DLD1 (cell line): Measurements from ENCODE around the gene SNX33.
"Not testable (repeated sequence)": the region's sequence is repeated elsewhere in the genome, so short reads cannot be mapped to it uniquely, and the experiment has no call there.

Experiments
- in situ Hi-C: cut with HindIII; loops from 2 replicates; pipeline ENCODE4 v1.10.0; 2017; ENCODE audit warnings: low sequenced_read_pairs

SNX33 gene

DNA sequence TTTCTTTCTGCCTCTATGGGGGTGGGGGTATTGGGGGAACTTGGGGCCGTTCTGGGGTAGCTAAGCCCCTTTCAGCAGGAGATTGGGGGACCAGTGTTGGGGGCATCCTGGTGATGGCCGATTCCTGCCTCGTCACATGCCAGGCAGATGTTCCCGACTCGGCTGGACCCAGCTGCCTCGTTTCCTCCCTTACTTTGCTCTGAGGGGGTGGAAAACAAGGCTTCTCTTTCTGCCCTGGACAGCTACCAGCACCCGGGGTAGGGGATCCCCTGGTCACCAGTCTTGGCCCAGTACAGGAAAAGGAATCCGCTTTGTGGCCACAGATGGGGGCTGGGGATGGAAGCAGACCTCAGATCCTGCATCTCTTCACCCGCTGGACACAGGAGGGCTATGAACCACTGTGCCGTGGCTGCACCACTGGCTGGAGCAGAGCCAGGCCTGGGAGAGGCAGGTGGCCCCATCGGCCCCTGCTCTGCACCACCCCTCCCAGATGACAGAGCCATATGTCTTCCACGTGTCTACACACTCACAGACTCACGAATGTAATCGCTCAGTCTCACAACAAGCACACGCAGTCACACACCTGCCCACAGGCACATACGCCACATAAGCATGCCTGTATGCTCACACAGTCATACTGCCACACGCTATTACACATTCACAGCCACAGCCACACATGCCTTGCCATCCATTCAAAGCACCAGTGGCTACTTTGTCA is 12.4 kb downstream of the SNX33 start:
- in situ Hi-C loops: no loop called here

DNA sequence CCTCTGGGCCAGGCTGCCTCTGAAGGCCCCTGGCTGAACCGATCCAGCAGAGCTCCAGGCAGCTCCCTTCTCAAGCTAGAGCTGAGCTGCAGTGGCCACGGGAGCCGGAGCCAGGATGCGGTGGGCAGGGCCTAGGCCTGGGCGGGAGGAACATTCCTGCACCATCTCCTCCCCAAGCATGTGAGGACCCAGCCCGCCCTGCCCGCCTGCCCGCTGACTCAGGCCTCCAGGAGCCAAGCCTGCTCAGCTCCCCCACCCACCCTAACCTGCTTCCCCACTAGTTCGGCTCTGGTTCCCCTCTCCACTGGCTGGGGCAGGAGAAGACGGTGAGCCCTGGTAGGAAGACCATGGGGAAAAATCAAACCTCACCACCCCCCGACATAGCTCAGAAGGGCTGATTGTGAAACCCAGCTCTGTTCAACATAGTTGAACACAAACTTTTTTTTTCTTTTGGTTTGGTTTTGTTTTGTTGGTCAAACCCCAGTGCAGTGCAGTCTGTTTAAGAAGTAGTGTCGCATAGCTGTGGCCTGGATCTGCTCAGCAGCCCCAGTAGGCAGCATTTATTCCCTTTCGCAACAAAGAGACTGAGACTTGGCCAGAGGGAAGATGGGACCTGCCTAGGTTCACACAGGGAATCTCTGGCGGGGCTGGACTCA is 13.5 kb downstream of the SNX33 start:
- in situ Hi-C loops: no loop called here

DNA sequence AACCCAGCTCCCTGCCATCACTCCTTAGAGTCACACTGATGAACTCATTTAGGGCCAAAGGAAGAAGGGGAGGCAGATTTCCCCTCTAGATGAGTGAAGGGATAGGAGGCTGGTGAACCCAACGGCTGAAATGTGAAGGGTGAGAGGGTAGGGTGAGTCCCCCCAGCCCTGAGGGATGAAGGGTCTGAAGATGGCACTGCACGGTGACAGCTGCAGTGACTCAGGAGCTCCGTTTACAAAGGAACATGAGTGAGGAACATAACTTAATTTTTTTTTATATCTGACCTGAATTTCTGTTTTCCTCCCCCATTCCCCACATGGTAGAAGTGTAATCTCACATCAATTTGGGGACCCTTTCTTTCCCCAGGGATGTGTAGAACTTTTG is 14.0 kb downstream of the SNX33 start:
- in situ Hi-C loops: no loop called here

DNA sequence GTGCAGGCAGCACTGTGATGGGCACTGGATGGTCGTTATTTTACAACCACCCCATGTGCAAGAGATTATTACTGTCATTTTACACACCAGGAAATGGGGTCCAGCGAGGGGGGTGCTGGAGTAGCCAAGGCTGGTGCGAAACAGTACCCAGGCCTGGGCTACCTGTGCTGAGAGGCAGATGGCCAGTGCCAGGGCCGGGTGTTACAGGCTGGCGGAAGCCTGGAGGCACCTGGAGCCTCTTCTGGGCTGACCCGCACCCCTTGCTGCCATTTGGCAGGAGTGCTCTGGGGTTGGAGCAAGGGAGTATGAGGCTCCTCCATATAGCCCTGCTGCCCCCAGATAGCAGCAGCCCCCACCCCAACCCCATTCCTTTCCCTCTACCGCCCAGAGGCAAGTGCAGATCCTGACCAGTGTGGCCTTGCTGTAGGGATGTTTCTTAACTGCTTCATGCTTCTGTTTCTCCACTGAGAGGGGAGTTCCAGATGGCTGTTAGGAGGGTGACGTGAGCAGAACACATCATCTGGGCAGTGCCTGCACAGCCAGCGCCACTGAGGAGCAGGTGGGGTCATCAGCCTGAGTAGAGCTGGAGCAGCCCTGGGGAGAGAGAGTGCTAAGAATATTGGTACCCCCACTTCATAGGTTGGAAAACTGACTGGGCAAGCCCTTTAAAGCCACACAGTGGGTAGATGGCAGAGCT is 15.3 kb downstream of the SNX33 start:
- in situ Hi-C loops: no loop called here

DNA sequence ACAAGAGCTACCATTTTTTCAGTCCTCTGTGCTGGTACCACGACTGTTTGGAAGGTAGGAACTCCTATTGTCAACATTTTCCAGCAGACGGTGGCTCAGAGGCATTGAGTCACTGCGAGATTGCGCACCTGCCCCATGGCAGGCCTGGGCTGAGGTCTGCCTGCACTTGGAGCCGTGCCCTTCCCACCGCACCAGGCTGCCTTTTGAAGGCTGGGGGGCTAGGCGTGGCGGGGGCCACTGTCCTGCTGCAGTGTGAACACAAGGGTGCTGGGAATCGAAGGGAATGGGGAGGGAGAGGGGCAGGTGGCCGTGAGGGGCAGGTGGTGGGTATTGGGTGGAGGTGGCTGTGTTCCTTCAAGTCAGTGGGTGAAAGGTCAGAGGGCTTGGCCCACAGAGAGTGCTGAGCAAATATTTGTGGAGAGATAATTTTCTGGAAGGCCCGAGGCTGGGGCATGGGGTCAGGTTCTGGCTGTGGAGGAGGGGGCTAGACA is 16.3 kb downstream of the SNX33 start:
- in situ Hi-C loops: no loop called here

DNA sequence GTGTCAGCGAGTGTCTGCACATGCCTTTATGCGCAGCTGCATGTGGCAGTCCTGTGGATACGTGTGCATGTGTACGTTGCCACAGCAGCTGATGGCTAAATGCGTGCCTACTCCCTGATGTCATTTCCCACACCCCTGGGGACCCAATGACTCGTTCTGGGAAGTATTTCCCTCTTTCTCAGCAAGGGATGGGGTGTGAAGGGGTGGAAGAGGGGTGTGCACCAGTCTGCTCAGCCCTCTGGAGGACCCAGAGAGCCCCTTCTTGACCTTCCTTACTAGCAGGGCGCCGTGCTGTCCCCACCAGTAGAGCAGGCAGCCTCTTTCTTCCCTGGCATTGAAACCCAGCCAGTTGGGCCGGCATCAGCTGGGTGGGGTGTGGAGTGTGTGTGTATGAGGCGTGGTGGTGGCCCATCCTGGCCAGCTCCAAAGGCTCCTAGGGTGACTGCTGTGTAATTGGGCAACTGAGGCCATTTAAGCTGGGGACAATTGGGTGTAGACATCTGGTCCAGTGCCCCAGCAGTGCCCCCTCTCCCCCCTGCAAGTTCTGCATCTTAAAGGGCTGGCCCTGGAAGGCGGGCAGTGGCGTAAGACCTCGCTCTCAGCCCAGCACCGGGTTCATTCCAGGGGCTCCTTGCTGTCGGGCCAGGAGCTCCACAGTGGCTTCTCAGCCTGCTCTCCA is 19.2 kb downstream of the SNX33 start:
- in situ Hi-C loops: no loop called here

DNA sequence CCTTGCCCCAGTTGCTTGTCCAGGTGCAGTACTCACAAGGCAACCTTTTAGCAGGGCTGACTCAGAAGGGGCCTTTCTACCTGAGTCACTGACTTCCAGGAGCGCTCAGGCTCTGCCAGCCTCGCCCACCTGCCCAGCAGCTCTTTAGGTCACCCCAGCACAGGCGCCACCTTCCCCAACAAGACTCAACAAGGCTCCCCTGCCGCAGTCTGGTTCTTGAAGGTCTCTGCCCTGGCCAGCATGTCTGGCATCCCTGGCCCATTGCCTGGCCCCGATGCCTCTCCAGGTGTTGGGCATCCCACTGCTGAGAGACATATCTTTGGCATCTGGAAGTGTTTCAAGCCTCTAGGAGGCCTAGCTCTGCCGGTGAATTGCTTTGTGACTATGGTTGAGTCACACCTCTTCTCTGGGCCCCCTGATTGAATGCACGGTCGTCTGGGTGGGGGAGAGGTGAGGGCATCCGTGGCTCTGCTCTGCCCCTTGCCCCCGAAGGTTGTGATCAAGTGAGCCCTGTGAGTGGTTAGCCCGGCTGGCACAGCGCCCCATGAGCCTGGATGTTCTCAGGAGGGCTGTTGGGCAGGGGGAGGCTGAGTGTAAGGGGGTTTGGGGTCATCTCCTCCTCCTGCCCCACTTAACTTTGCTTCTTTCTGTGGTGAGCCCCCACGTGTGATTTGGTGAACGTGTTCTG is 21.6 kb downstream of the SNX33 start:
- in situ Hi-C loops: no loop called here

DNA sequence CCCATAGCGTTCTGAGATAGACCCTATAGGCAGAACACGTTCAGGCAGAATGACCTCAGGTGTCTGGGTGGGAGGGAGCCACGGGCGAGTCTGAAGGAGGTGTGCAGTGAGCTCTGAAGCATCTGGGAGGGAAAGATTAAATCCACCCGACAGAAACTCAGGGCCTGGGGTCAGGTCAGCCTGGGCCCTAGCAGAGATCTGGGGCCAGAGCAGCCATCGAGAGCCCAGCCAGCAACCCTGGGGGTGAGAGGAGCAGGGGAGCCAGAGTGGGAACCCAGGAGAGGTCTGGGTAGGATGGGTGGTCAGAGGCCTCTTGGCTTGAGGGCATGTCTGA is 22.1 kb downstream of the SNX33 start:
- in situ Hi-C loops: no loop called here

DNA sequence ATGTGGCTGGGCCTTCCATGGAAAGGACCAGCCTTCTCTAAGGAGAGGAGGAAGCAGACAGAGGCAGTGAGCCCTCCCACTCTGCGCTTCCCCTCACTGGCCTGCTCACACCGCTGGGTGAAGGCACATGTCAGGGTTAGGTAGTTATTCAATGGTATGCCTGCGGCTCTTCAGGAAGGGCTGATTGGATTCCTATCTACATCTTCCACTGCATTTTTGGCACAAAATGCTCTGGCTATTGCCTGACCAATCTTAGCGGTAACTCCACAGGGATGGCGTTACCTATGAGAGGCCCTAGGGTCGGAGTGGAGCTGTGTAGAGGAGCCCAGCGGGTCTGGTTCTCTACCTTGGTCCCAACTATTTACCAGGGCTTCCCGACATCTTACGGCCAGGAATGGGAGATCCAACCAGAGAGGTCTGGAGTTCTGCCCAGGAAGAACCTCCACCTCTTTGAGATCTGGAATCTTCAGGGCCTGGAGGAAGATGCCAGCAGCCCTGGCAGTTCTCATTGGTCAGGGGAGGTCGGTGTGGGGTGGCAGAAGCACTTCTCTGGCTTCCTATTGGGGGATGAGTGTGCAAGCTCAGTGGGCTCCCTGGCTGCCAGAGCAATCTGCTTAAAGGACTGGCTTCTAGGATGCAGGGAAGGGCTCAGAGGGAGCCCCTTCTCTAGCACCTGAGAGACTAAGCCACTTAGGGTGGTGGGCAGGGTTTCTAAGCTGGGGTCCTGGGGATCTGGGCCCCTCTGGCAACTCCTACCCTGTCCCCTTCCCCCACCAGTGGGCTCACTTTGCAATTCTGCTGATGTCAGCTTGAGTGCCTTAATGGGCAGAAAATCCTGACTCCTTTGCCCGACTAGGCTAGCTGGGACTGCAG is 24.3 kb downstream of the SNX33 start:
- in situ Hi-C loops: no loop called here

DNA sequence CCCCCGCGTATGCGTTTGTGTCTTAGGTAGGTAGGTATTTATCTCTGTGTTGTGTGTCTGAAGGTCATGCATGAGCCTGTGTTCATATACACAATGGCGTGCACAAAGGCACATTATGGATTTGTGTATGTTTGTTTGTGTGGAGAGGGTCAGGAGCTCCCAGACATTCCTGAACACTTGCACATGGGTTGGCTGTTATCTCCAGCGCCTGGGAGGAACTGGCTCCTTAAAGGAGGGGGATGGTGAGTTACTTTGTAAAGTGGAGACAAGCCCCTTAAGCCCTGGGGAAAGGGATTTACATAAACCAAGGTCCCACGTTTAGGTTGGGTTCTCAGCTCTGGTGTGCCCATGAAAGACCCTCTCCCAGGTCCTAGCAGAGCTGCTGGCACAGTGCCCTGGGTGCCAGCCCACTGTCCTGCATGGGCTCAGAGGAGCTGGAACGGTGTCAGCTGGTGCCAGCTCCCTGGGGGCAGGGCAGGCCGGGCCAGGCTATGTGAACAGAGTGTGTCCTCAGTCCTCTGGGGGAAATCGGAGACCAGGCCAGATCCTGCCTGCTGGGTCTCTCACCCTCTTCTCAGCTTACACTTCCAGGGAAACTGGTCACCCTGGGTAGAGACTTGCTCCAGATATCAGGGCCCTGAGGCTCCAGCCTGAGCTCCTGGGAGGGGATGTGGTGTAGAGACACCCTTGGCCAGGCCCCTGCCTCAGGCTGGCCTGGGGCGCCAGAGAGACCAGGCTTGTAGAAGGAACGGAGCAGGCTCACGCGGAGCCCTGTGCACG is 25.1 kb downstream of the SNX33 start:
- in situ Hi-C loops: no loop called here

DNA sequence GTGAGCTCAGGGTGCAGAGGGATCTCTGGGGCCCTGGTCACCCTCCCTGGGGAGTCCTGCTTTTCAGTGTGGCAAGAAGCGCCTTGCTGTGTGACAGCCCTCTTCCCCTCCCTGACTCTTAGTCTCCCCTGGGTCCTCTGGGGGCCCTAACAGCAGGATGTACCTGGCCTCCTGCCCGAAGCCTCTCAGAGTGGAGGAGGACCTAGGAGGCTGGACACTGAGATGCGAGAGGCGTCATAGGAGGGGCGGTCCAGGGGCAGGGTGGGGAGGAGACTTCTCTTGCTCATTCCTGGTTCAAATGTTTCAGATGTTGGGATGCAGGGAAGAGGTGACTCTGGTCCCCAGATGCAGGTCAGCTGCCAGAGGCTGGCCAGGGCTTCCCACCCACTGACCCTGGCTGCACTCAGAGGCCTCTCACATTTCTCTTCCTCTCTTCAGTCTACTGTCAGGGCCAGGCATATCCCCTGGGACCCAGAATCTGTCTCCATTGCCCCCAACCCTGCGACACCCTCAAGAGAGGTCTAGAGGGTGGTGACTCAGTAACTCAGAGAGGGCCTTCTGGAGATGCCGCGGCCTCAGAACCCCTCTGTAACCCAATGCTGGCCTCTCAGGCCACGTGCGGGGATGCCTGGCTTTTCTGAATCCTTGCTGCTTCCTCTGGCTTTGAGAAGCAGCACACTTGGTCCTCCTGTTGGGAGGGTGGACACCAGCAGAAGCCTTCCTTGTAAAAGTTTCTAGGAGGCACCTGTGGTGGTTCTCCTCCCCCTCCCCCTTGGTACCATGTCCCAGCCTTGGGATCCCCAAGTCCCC is 25.9 kb downstream of the SNX33 start:
- in situ Hi-C loops: no loop called here

DNA sequence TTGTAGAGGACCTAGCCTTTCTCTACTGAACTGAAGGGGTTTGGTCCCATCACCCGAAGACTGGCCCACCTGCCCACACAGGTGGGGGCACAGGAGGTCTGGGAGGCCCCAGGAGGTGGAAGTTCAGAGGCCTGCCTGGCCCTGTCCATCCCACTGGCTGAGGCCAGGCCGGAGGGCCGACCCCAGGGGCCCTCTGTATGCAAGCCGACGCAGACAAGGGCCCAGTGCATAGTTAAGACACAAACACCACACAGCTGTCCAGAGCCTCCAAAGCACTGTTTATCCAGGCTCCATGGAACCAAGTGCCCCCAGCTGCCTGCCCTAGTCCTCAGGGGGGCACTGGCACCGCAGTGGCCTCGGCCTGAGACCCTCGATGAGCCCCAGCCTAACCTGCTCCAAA is 26.7 kb downstream of the SNX33 start:
- in situ Hi-C loops: no loop called here

DNA sequence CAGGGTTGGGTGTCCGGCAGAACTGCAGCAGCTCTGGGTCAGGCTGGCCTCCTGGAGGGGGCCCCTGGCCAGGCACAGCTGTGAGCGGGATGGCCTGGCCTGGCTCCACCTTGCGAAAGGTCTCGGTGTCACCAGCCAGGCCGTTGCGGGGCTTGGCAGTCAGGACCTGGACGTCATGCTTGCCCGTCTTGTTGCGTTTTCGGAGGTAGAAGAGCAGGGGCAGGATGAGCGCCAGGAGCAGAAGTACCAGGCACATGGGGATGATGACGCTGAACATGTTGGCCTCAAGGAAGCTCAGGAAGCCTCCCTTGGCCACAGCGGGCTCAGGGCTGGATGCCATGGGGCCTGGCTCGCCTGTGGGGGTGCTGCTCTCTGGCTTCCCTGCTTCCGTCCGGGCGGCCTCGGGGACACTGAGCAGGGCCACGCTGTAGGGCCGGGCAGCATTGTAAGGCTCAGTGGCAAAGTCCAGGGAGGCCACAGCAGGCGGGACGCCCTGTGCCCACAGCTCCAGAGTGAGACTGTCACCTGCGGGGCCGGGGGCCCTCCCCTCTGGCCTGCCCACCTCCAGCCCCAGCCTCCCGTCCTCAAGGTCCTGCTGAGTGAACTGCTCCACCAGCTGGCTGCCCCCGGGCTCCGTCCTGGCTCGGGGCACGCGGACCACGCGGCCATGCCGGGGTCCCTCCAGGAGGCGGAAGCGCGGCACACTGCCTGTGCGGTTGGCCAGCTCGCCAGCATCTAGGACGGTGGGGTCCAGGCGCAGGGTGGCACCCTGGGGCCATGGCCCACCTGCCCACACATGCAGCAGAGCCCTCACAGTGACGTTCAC is 28.1 kb downstream of the SNX33 start:
- in situ Hi-C loops: no loop called here

DNA sequence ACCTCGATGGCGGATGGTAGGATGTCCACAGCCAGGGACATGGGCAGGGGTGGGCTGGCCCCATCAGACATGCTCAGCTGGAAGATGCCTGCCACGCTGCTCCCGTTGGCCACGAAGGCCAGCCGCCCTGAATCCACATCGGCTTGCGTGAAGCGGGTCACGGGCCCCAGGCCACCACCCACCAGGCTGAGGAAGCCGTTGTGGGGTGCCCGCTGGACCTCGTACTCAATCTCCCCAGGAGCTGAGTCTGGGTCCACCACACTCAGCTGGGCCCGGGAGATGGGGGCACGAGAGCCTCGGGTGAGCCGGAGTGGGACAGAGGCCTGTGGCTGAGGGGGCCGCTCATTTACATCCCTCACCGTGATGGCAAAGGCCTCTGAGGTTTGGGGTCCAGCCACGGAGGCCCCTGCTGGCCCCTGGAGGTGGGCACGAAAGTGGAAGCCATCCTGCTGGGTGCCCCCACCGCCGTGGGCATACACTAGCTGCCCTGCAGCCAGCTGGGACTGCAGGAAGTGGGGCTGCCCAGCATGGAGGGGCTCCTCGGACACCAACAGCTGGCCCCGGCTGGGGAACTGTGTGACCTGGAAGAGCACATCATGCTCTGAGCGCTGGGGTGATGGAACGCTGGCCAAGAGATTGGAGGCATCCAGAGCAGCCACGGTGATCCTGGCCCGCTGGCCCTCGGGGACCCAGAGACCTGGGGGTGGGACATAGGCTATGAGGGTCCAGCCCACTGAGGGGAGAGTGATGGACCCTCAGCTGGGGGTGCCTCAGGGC is 29.2 kb downstream of the SNX33 start:
- in situ Hi-C loops: no loop called here

DNA sequence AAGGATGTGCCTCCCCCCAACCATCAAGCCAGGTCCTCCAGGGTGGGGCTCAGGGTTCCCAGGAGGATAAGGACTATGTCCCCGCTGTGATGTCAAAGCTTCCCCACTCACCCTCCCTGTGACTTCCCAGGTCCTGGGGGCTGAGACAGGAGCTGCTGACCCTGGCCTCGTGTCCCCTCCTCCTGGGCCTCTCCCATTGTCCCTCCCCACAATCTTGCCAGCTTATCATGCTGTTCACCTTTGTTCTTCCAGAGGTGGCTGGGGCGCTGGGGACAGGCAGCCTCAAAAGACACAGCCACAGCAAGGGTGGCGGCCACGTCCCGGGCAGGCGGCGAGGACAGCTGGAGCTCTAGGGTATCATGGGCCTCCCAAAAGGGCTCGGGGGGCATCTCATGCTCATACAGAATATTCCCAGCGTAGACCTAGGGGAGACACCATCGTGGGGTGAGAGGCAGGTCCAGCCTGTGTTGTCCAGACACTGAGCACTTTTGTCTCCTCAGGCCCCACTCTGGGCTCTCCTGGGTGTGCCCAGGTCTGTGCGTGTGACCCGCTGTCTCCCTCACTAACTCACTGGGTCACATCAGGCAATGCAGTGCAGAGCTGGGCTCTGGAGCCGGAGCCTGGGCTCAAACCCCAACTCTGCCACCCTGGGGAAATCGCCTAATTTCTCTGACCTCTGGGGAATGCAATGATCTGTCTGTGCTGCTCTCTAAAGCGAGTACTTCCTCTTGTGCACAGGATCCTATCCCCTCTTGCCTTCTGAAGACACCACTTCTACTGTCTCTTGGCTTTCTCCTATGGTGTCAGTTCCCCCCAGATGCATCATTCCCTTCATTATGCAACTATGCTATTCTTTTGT is 30.0 kb downstream of the SNX33 start:
- in situ Hi-C loops: no loop called here

DNA sequence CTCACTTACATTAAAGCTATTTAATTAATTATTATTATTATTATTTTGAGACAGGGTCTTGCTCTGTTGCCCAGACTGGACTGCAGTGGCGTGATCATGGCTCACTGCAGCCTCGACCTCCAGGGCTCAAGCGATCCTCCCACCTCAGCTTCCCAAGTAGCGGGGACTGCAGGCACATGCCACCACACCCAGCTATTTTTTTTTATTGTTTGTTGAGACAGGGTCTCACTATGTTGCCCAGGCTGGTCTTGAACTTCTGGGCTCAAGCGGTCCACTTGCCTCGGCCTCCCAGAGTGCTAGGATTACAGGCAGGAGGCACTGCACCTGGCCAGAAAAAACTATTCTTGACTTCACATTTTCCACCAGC is 30.6 kb downstream of the SNX33 start:
- in situ Hi-C loops: not testable (repeated sequence)
